A204.1 (cell line): ENCODE results near the gene EXOC3L1.

Experiments
- FAIRE-seq: peaks from 2 replicates; lab custom pipeline; 2012; peaks lifted over from hg19 to GRCh38; lab: Jason Lieb, UNC

The EXOC3L1 gene

GRCh38 chr16:67215706-67216105 lies 25.8 kb upstream of the EXOC3L1 start:
- FAIRE-seq: no peak

GRCh38 chr16:67213197-67214019 lies 23.5 kb upstream of the EXOC3L1 start:
- FAIRE-seq: no peak

GRCh38 chr16:67212766-67213165 lies 22.8 kb upstream of the EXOC3L1 start:
- FAIRE-seq: no peak

- FAIRE-seq: no peak
Measured at GRCh38 chr16:67211674-67212073, 21.7 kb upstream of the EXOC3L1 start.

GRCh38 chr16:67210069-67210937 lies 20.4 kb upstream of the EXOC3L1 start:
- FAIRE-seq: no peak

- no peak for FAIRE-seq
Measured at GRCh38 chr16:67209565-67209964, 19.6 kb upstream of the EXOC3L1 start.

GRCh38 chr16:67208154-67208896 lies 18.4 kb upstream of the EXOC3L1 start:
- no peak for FAIRE-seq

- no peak for FAIRE-seq
Measured at GRCh38 chr16:67207249-67208091, 17.5 kb upstream of the EXOC3L1 start.

- no peak for FAIRE-seq
Measured at GRCh38 chr16:67206838-67207248, 16.9 kb upstream of the EXOC3L1 start.

GRCh38 chr16:67206129-67206837 lies 16.3 kb upstream of the EXOC3L1 start:
- FAIRE-seq: no peak

- FAIRE-seq: no peak
Measured at GRCh38 chr16:67204076-67204475, 14.1 kb upstream of the EXOC3L1 start.

GRCh38 chr16:67202956-67203493 lies 13.1 kb upstream of the EXOC3L1 start:
- no peak for FAIRE-seq

GRCh38 chr16:67202426-67202825 lies 12.5 kb upstream of the EXOC3L1 start:
- no peak for FAIRE-seq

GRCh38 chr16:67201411-67202345 lies 11.7 kb upstream of the EXOC3L1 start:
- FAIRE-seq: no peak

- FAIRE-seq: no peak
Measured at GRCh38 chr16:67200491-67200890, 10.6 kb upstream of the EXOC3L1 start.

GRCh38 chr16:67199808-67200198 lies 9.9 kb upstream of the EXOC3L1 start:
- no peak for FAIRE-seq

- FAIRE-seq: no peak
Measured at GRCh38 chr16:67199011-67199807, 9.3 kb upstream of the EXOC3L1 start, which contains the start of gene ELMO3. ELMO3 (plus strand) TSS chr16:67199131; CDS start chr16:67199327, 196 bp downstream.

- no peak for FAIRE-seq
Measured at GRCh38 chr16:67198238-67198734, 8.3 kb upstream of the EXOC3L1 start.
